ENCODE measurements around the gene RPS6KA6.

The RPS6KA6 gene

GRCh38 chrX:84153538-84153937 lies 34.5 kb downstream of the RPS6KA6 start:
- TF ChIP-seq CTCF (conservative IDR thresholded peaks at IDR 0.05; ENCODE audit: low read depth, low read length): no peak
- no peak for DNase-seq (ENCODE audit: low read depth)
- no peak overlapping the region for H3K4me3 ChIP-seq (ENCODE audit: low read length)

GRCh38 chrX:84144991-84145390 lies 43.0 kb downstream of the RPS6KA6 start:
- no peak for TF ChIP-seq CTCF (conservative IDR thresholded peaks at IDR 0.05; ENCODE audit: low read depth, low read length)
- H3K4me3 ChIP-seq (ENCODE audit: low read length): no peak overlapping the region
- no peak for DNase-seq (ENCODE audit: low read depth)

- no peak for DNase-seq (ENCODE audit: low read depth)
- no peak overlapping the region for H3K4me3 ChIP-seq (ENCODE audit: low read length)
- TF ChIP-seq CTCF (conservative IDR thresholded peaks at IDR 0.05; ENCODE audit: low read depth, low read length): no peak
Observed at GRCh38 chrX:84144281-84144680, 43.7 kb downstream of the RPS6KA6 start.

- DNase-seq (ENCODE audit: low read depth): no peak
- H3K4me3 ChIP-seq (ENCODE audit: low read length): no peak overlapping the region
- no peak for TF ChIP-seq CTCF (conservative IDR thresholded peaks at IDR 0.05; ENCODE audit: low read depth, low read length)
Observed at GRCh38 chrX:84133023-84133422, 55.0 kb downstream of the RPS6KA6 start.

GRCh38 chrX:84123585-84123984 lies 64.4 kb downstream of the RPS6KA6 start:
- TF ChIP-seq CTCF (conservative IDR thresholded peaks at IDR 0.05; ENCODE audit: low read depth, low read length): no peak
- no peak overlapping the region for H3K4me3 ChIP-seq (ENCODE audit: low read length)

GRCh38 chrX:84118769-84119168 lies 69.2 kb downstream of the RPS6KA6 start:
- no peak for DNase-seq (ENCODE audit: low read depth)
- TF ChIP-seq CTCF (conservative IDR thresholded peaks at IDR 0.05; ENCODE audit: low read depth, low read length): no peak
- H3K4me3 ChIP-seq (ENCODE audit: low read length): no peak overlapping the region

More at GRCh38 chrX:84123585-84123984, 64.4 kb downstream of the RPS6KA6 start:
- DNase-seq (ENCODE audit: low read depth): no peak

GRCh38 chrX:84118315-84118714 lies 69.7 kb downstream of the RPS6KA6 start:
- no peak for DNase-seq (ENCODE audit: low read depth)
- no peak for TF ChIP-seq CTCF (conservative IDR thresholded peaks at IDR 0.05; ENCODE audit: low read depth, low read length)
- H3K4me3 ChIP-seq (ENCODE audit: low read length): no peak overlapping the region
